Breast epithelium (tissue), 3 donors: Measurements from ENCODE around the gene CPA5.

Experiments used
- POLR2A ChIP-seq: fragments of 450-650 bp; IDR thresholded peaks from one replicate; pipeline ENCODE4 v1.6.1; 2016; ENCODE audit warnings: antibody characterized with exemption, mild to moderate bottlenecking, moderate library complexity
- POLR2AphosphoS5 ChIP-seq, 3 donors: sonication (generic); formaldehyde crosslinking; IDR thresholded peaks; one replicate each; pipeline ENCODE4 v1.6.1; 2017; ENCODE audit warnings: antibody characterized with exemption in 3 of 3
- TF ChIP-seq, protein P1 (sequence below), 3 donors: fragments of 450-650 bp; IDR thresholded peaks; one replicate each; pipeline ENCODE4 v1.5.1; 2016 to 2017; ENCODE audit warnings: antibody characterized with exemption in 3 of 3, mild to moderate bottlenecking in 3 of 3, moderate library complexity in 3 of 3

GRCh38 chr7:130302649-130303048, 42.0 kb upstream of the CPA5 start:
- TF ChIP-seq POLR2A (no peak), POLR2AphosphoS5 (IDR thresholded peaks at IDR 0.05) (no peak)
- TF ChIP-seq, protein P1, sequence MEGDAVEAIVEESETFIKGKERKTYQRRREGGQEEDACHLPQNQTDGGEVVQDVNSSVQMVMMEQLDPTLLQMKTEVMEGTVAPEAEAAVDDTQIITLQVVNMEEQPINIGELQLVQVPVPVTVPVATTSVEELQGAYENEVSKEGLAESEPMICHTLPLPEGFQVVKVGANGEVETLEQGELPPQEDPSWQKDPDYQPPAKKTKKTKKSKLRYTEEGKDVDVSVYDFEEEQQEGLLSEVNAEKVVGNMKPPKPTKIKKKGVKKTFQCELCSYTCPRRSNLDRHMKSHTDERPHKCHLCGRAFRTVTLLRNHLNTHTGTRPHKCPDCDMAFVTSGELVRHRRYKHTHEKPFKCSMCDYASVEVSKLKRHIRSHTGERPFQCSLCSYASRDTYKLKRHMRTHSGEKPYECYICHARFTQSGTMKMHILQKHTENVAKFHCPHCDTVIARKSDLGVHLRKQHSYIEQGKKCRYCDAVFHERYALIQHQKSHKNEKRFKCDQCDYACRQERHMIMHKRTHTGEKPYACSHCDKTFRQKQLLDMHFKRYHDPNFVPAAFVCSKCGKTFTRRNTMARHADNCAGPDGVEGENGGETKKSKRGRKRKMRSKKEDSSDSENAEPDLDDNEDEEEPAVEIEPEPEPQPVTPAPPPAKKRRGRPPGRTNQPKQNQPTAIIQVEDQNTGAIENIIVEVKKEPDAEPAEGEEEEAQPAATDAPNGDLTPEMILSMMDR (IDR thresholded peaks at IDR 0.05) = no peak
